Panc1 (cell line): ENCODE data around the gene KDF1.

Source experiments
- CTCF ChIP-seq: fragments of 450-650 bp; IDR thresholded peaks from 2 replicates; pipeline ENCODE4 v1.5.1; 2017; ENCODE audit warnings: mild to moderate bottlenecking
- POLR2AphosphoS5 ChIP-seq: IDR thresholded peaks from 2 replicates; pipeline ENCODE4 v1.6.1; 2012; ENCODE audit warnings: mild to moderate bottlenecking, low read depth, low read length, moderate library complexity
- REST ChIP-seq, 2 experiments: IDR thresholded peaks; 2 replicates each; pipeline ENCODE4 v1.6.1; 2011 to 2012; ENCODE audit warnings: low read depth in 2 of 2, control low read depth in 1 of 2, low read length in 1 of 2, mild to moderate bottlenecking in 1 of 2, moderate library complexity in 1 of 2; ENCODE audit not compliant: insufficient read depth in 1 of 2
- TCF7L2 ChIP-seq: IDR thresholded peaks from 2 replicates; pipeline ENCODE4 v1.6.1; 2011; ENCODE audit warnings: mild to moderate bottlenecking, low read depth, low read length, inconsistent platforms

- TF ChIP-seq POLR2AphosphoS5 (no peak), CTCF (no peak), REST (IDR thresholded peaks at IDR 0.05; ENCODE audit: insufficient read depth in 1 of 2, low read depth in 2 of 2, low read length in 1 of 2) (no peak), TCF7L2 (no peak)
Observed at GRCh38 chr1:26910343-26911160, 49.7 kb downstream of the KDF1 start.
